CD4-positive, alpha-beta memory T cell (primary cell): Measurements from ENCODE around the gene NCOA3. TPM values are rescaled to one million over a fixed set of nuclear protein-coding genes. Genes with fewer than 3 reads are reported as not detected.

Source experiments
- CTCF ChIA-PET: fragments of 350-600 bp; sonication (Branson Sonifier 250); formaldehyde crosslinking; loops from one replicate; lab custom pipeline; 2021; ENCODE audit warnings: inconsistent platforms; ENCODE audit not compliant: partially characterized antibody; lab: Charles Lee
- POLR2A ChIA-PET: fragments of 350-600 bp; sonication (Branson Sonifier 250); formaldehyde crosslinking; loops from one replicate; lab custom pipeline; 2021; ENCODE audit not compliant: partially characterized antibody; lab: Charles Lee
- DNase-seq, 5 donors: peaks; one replicate each; pipeline versions ENCODE4 v3.0.0 to v3.0.0-alpha.2; 2020 to 2022; ENCODE audit warnings: mixed read lengths in 1 of 5
- H3K27ac ChIP-seq: one replicate; pipeline ENCODE4 v1.7.0; 2013; ENCODE audit warnings: low read depth, low read length
- H3K27me3 ChIP-seq: 2 replicates; pipeline ENCODE4 v1.7.0; 2013; ENCODE audit warnings: mild to moderate bottlenecking, low read length, moderate library complexity; ENCODE audit not compliant: insufficient read depth
- H3K36me3 ChIP-seq: 2 replicates; pipeline ENCODE4 v1.7.0; 2013; ENCODE audit warnings: mild to moderate bottlenecking, low read length, moderate library complexity; ENCODE audit not compliant: insufficient read depth
- H3K4me1 ChIP-seq: 2 replicates; pipeline ENCODE4 v1.7.0; 2013; ENCODE audit warnings: mild to moderate bottlenecking, low read length, moderate library complexity; ENCODE audit not compliant: insufficient read depth
- H3K4me3 ChIP-seq, 2 donors: one replicate each; pipeline ENCODE4 v1.7.0; 2013; ENCODE audit warnings: low read length in 2 of 2, mild to moderate bottlenecking in 1 of 2
- H3K9me3 ChIP-seq, 2 donors: one replicate each; pipeline ENCODE4 v1.7.0; 2013; ENCODE audit warnings: low read length in 2 of 2, control low read depth in 1 of 2; ENCODE audit not compliant: control insufficient read depth in 1 of 2
- H3K27ac Mint-ChIP-seq, 7 donors: one replicate each; pipeline ENCODE4 v1.8.0; 2020 to 2021; ENCODE audit warnings: mixed read lengths in 7 of 7, mild to moderate bottlenecking in 6 of 7, inconsistent platforms in 3 of 7, moderate library complexity in 3 of 7
- H3K27me3 Mint-ChIP-seq, 2 donors: one replicate each; pipeline ENCODE4 v1.8.0; 2020 to 2021; ENCODE audit warnings: mixed read lengths in 2 of 2
- H3K36me3 Mint-ChIP-seq, 2 donors: one replicate each; pipeline ENCODE4 v1.8.0; 2020 to 2021; ENCODE audit warnings: mixed read lengths in 2 of 2, inconsistent platforms in 1 of 2, mild to moderate bottlenecking in 1 of 2
- H3K4me1 Mint-ChIP-seq, 4 donors: one replicate each; pipeline ENCODE4 v1.8.0; 2020 to 2021; ENCODE audit warnings: mixed read lengths in 4 of 4, mild to moderate bottlenecking in 1 of 4
- H3K4me3 Mint-ChIP-seq, 8 donors: one replicate each; pipeline ENCODE4 v1.8.0; 2020 to 2021; ENCODE audit warnings: mixed read lengths in 8 of 8, mild to moderate bottlenecking in 7 of 8, moderate library complexity in 6 of 8, inconsistent platforms in 3 of 8
- H3K9me3 Mint-ChIP-seq, 8 donors: one replicate each; pipeline ENCODE4 v1.8.0; 2020 to 2021; ENCODE audit warnings: mixed read lengths in 8 of 8, mild to moderate bottlenecking in 5 of 8, inconsistent platforms in 3 of 8, moderate library complexity in 1 of 8
- intact Hi-C: fragments of 100-400 bp; cut with micrococcal nuclease; formaldehyde crosslinking; loops from one replicate; pipeline ENCODE4 v1.15.1; 2023
- polyA plus RNA-seq, 2 donors: library from polyadenylated mRNA; unstranded; fragments of 300-500 nt; fragmentation: Illumina TruSeq; gene quantifications; one replicate each; pipeline ENCODE4 v1.2.3, GENCODE V29; 2021
- total RNA-seq, 2 experiments: library from RNA; stranded (reverse); gene quantifications; one replicate each; pipeline ENCODE4 v1.2.3, GENCODE V29; 2021

Gene NCOA3
- total and polyA plus RNA-seq, 4 experiments from 2014 or later: 7.0 to 74.7 (median 46.2) TPM

DNA sequence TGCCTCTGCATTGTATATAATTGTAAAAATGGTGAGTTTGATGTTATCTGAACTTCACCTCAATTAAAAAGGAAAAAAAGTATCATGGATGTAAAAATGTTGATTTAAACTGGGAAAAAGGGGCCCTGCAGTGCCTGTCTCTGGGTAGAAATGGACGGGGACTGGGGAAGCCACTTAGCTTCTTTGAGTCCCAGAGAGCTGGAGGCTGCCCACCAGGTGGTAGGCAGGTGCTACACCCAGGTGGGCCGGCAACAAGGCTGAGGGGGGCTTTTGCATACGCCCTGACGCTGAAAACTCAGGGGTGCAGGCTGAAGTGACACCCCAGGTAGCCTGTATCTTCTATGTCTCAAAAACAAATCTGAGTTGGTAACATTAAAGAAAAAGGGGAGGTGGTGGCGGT, 165.4 kb downstream of the NCOA3 start:
- H3K4me3 Mint-ChIP-seq: no peak overlapping the region
- H3K9me3 ChIP-seq: no peaks in the 10 kb centered on the region
- intact Hi-C loops: no loop called here
- no peak overlapping the region for H3K27ac ChIP-seq
- H3K4me1 Mint-ChIP-seq: peaks cover 0 to 4% (median 2%) of the 10 kb centered on the region in 4 donors
- no peaks in the 10 kb centered on the region for H3K27me3 ChIP-seq
- H3K36me3 Mint-ChIP-seq: peaks cover 0 to 3% of the 10 kb centered on the region in 2 donors
- CTCF ChIA-PET: no interaction called here
- H3K27ac Mint-ChIP-seq: peak overlapping the region in 1 of 7 donors; percentile 60
- H3K36me3 ChIP-seq: no peaks in the 10 kb centered on the region
- H3K27me3 Mint-ChIP-seq: no peaks in the 10 kb centered on the region
- no peaks in the 10 kb centered on the region for H3K9me3 Mint-ChIP-seq
- POLR2A ChIA-PET: no interaction called here
- DNase-seq: no peak
- no peak overlapping the region for H3K4me3 ChIP-seq
- peaks cover 4% of the 10 kb centered on the region for H3K4me1 ChIP-seq

DNA sequence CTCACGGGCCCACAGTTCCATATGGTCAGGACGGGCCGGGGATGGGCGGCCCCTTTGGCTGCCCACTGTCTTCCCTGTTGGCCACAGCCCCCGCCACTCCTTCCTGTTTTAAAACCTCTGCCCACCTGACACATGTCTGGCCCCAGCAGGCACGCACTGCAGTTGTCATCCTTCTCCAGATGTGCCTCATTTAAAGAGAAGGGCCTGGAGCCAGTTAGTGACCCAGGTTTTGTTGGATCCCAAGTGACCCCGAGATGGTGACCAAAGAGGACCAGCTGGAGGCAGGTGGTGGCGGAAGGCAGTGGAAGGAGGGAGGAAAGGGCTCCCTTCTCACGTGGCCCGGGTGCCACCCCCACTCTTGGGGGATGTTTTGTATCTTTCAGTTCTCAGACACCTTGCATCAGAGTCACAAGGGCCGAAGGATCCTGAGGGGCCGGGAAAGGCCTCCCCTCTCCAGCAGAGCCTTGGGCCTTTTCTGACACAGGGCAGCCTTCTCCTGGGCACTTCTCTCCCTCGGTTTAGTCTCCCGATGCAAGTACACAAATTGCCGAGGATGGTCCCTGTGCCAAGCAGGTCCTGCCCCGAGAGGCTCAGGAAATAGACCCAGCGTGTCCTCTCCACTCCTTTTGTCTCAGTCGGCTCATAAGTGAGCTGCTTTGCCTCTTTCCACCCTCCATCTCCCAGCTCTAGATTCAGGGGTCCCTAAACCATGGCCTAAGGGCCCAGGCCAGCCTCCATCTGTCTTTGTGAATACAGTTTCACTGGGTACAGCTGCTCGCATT, 166.0 kb downstream of the NCOA3 start:
- H3K9me3 Mint-ChIP-seq: peaks cover 0 to 2% (median 0%) of the 10 kb centered on the region in 8 donors
- DNase-seq: no peak
- H3K4me3 ChIP-seq: no peak overlapping the region
- no peaks in the 10 kb centered on the region for H3K27me3 ChIP-seq
- H3K27ac Mint-ChIP-seq: peak overlapping the region in 2 of 7 donors; percentile 53 to 65
- intact Hi-C loops: no loop called here
- H3K4me1 ChIP-seq: peaks cover 4% of the 10 kb centered on the region
- no peaks in the 10 kb centered on the region for H3K9me3 ChIP-seq
- no peaks in the 10 kb centered on the region for H3K27me3 Mint-ChIP-seq
- no peaks in the 10 kb centered on the region for H3K36me3 ChIP-seq
- ChIA-PET CTCF (no interaction called here), POLR2A (no interaction called here)
- H3K4me3 Mint-ChIP-seq: no peak overlapping the region
- no peak overlapping the region for H3K27ac ChIP-seq
- peaks cover 0 to 3% of the 10 kb centered on the region in 2 donors for H3K36me3 Mint-ChIP-seq
- peaks cover 0 to 3% (median 1%) of the 10 kb centered on the region in 4 donors for H3K4me1 Mint-ChIP-seq

DNA sequence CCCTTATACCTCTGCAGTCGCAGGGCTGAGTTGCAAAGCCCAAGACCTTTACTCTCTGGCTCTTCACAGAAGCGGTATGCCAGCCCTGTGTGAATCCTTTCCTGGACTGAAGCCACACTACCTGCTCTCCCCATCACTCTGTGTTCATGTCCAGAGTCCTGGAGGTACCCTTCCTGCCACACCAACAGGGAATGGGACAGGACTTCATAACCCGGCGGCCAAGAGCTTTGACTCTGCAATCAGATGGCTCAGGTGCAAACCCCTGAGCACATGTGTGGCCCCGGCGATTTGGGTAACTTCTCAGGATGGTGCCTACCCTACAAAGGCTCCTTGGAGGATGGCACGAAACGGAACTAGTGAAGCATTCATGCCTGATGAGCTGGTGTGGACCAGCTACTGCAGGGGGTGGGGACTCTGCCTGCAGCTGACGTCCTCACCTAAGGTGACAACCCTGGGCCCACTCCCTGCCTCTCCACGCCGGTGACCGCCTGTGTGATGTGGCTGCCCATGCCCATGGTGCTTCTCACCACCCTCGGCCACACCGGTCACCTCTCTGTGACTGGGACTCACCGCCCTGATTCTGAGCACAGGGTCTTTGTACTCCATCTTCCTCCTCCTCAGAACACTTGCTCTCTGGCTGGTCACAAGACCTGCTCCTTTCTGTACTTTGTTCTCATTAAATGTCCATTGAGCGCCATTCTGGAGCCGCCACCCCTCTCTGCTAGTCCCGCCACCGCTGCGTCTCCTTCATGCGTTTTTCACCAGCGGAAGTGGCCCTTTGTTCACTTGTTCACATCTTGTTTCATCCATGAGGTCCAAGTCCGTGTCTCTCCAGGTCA, 166.8 kb downstream of the NCOA3 start:
- H3K36me3 Mint-ChIP-seq: peaks cover 0 to 3% of the 10 kb centered on the region in 2 donors
- Histone ChIP-seq H3K4me1 (peaks cover 4% of the 10 kb centered on the region), H3K27ac (no peak overlapping the region), H3K27me3 (no peaks in the 10 kb centered on the region), H3K4me3 (no peak overlapping the region), H3K36me3 (no peaks in the 10 kb centered on the region), H3K9me3 (no peaks in the 10 kb centered on the region)
- CTCF ChIA-PET: no interaction called here
- H3K9me3 Mint-ChIP-seq: peaks cover 0 to 3% (median 0%) of the 10 kb centered on the region in 8 donors
- H3K4me3 Mint-ChIP-seq: peak overlapping the region in 1 of 8 donors; percentile 41
- no peaks in the 10 kb centered on the region for H3K27me3 Mint-ChIP-seq
- H3K4me1 Mint-ChIP-seq: peaks cover 0 to 2% (median 1%) of the 10 kb centered on the region in 4 donors
- POLR2A ChIA-PET: no interaction called here
- H3K27ac Mint-ChIP-seq: peak overlapping the region in 3 of 7 donors; percentile 8 to 65 (median 59)
- no peak for DNase-seq
- intact Hi-C loops: no loop called here

DNA sequence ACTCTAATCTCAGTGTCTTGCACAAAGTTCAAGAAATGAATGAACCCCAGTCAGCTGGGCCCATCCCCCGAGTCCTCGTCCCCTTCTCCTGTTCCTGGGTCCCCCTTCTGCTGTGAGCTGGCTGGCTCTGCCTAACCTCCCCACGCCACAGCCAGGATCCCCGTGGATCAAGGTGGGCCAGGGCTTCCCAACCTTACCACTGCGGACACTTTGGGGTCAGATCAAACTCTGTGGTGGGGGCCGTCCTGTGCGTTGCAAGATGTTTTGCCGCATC, 167.4 kb downstream of the NCOA3 start:
- POLR2A ChIA-PET: no interaction called here
- DNase-seq: no peak
- Mint-ChIP-seq H3K27me3 (no peaks in the 10 kb centered on the region), H3K9me3 (peaks cover 0 to 3% (median 0%) of the 10 kb centered on the region in 8 donors), H3K27ac (peak overlapping the region in 2 of 7 donors; percentile 8 to 59), H3K4me1 (no peaks in the 10 kb centered on the region), H3K36me3 (no peaks in the 10 kb centered on the region), H3K4me3 (no peak overlapping the region)
- H3K4me3 ChIP-seq: no peak overlapping the region
- H3K36me3 ChIP-seq: no peaks in the 10 kb centered on the region
- CTCF ChIA-PET: interaction anchor here (0.7 kb wide), 1 partner anchor 951 kb away, joined by 3 read pairs; no protein-coding TSS in a partner anchor
- H3K27me3 ChIP-seq: no peaks in the 10 kb centered on the region
- H3K27ac ChIP-seq: no peak overlapping the region
- peaks cover under 1% of the 10 kb centered on the region for H3K4me1 ChIP-seq
- intact Hi-C loops: no loop called here
- no peaks in the 10 kb centered on the region for H3K9me3 ChIP-seq

DNA sequence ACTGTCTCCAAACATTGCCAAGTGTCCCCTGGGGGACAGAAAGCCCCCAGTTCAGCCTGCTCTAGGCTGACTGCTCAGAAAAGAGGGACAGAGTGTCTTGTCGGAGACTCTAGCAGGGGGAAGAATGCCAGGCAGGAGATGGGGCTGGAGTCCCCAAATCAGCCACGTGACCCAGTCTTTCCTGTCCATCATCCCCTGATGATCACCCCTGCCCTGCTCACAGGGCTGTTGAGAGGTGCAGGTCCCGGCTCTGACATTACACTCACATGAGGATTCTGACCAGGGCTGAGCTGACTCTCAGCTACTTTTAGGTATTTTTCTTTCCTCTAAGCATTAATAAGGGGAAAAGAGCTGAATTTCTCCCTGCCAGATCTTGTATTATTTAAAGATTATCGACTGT, 167.8 kb downstream of the NCOA3 start:
- Mint-ChIP-seq H3K27ac (peak overlapping the region in 1 of 7 donors; percentile 8), H3K36me3 (no peaks in the 10 kb centered on the region), H3K4me1 (no peaks in the 10 kb centered on the region), H3K4me3 (no peak overlapping the region), H3K9me3 (peaks cover 0 to 3% (median 0%) of the 10 kb centered on the region in 8 donors), H3K27me3 (no peaks in the 10 kb centered on the region)
- H3K27me3 ChIP-seq: no peaks in the 10 kb centered on the region
- CTCF ChIA-PET: interaction anchor here (0.7 kb wide), 1 partner anchor 951 kb away, joined by 3 read pairs; no protein-coding TSS in a partner anchor
- intact Hi-C loops: no loop called here
- POLR2A ChIA-PET: no interaction called here
- H3K36me3 ChIP-seq: no peaks in the 10 kb centered on the region
- H3K4me1 ChIP-seq: no peaks in the 10 kb centered on the region
- DNase-seq: no peak
- H3K4me3 ChIP-seq: no peak overlapping the region
- H3K9me3 ChIP-seq: no peaks in the 10 kb centered on the region
- no peak overlapping the region for H3K27ac ChIP-seq

DNA sequence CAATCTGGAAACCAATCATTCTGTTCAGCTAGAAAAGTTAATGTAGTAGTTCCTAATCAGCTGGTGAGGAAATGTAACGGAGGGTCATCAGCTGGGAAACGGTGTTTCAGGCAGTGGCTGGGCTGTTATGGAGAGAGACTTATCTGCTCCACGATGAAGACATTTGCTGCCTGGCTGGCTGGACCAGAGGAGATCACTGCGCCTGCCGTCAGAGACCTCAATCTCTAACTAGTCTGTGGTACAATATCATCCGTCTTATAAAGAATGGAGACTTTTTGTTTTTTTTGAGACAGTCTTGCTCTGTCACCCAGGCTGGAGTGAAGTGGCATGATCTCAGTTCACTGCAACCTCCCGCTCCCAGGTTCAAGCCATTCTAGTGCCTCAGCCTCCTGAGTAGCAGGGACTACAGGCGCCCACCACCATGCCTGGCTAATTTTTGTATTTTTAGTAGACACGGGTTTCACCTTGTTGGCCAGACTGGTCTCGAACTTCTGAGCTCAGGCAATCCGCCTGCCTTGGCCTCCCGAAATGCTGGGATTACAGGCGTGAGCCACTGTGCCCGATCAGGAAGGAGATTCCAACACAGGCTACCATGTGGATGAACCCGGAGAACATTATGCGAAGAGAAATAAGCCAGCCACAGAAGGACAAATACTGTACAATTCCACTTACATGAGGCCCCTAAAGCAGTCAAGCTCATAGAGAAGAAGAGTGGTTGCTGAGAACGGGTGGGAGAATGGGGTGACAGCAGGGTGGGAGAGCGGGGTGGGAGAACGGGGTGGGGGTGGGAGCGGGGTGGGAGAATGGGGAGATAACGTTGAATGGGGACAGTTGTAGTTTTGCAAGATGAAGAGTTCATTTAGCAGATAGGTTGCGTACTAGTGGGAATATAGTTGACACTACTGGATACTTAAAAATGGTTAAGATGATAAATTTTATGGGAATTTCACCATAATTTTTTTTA, 168.5 kb downstream of the NCOA3 start:
- Histone ChIP-seq H3K4me1 (no peaks in the 10 kb centered on the region), H3K27ac (no peak overlapping the region), H3K9me3 (no peaks in the 10 kb centered on the region), H3K4me3 (no peak overlapping the region), H3K27me3 (no peaks in the 10 kb centered on the region), H3K36me3 (no peaks in the 10 kb centered on the region)
- no peak for DNase-seq
- Mint-ChIP-seq H3K36me3 (no peaks in the 10 kb centered on the region), H3K9me3 (peaks cover 0 to 3% (median 0%) of the 10 kb centered on the region in 8 donors), H3K27me3 (no peaks in the 10 kb centered on the region), H3K4me3 (no peak overlapping the region), H3K4me1 (no peaks in the 10 kb centered on the region), H3K27ac (peak overlapping the region in 1 of 7 donors; percentile 72)
- ChIA-PET POLR2A (no interaction called here), CTCF (interaction anchor here (0.7 to 2.1 kb wide), 3 partner anchors 10 to 951 kb away, joined by 3 to 6 read pairs (median 6); no protein-coding TSS in a partner anchor)
- intact Hi-C loops: no loop called here
